Naive thymus-derived CD8-positive, alpha-beta T cell (primary cell): Measurements from ENCODE around the gene DMXL2. TPM values are rescaled to one million over a fixed set of nuclear protein-coding genes. Genes with fewer than 3 reads are reported as not detected.

Experiments used
- ATAC-seq, 2 donors: fragments of 150-1000 bp; cut with Tn5 transposase in 1 of 2; sonication (Bioruptor Pico), chemical (Tn5 transposase) in 1 of 2; 1 replicate in 1 of 2; 2 replicates in 1 of 2; pipeline ENCODE4 v1.10.0; 2021; ENCODE audit warnings: mild to moderate bottlenecking in 2 of 2, moderate library complexity in 2 of 2
- POLR2A ChIA-PET: fragments of 350-600 bp; sonication (Branson Sonifier 250); formaldehyde crosslinking; loops from one replicate; lab custom pipeline; 2021; ENCODE audit warnings: antibody characterized with exemption; lab: Charles Lee
- DNase-seq, 10 donors: peaks; one replicate each; pipeline versions ENCODE4 v3.0.0 to v3.0.0-alpha.2; 2020 to 2022
- H3K27ac Mint-ChIP-seq, 10 donors: one replicate each; pipeline ENCODE4 v1.8.0; 2020 to 2022; ENCODE audit warnings: mild to moderate bottlenecking in 10 of 10, mixed read lengths in 10 of 10, moderate library complexity in 4 of 10, inconsistent platforms in 1 of 10
- H3K27me3 Mint-ChIP-seq, 5 donors: one replicate each; pipeline ENCODE4 v1.8.0; 2021 to 2022; ENCODE audit warnings: mixed read lengths in 5 of 5
- H3K36me3 Mint-ChIP-seq, 3 donors: one replicate each; pipeline ENCODE4 v1.8.0; 2020 to 2022; ENCODE audit warnings: mixed read lengths in 3 of 3, mild to moderate bottlenecking in 2 of 3, inconsistent platforms in 1 of 3
- H3K4me1 Mint-ChIP-seq, 4 donors: one replicate each; pipeline ENCODE4 v1.8.0; 2021 to 2022; ENCODE audit warnings: mixed read lengths in 4 of 4
- H3K4me3 Mint-ChIP-seq, 10 donors: one replicate each; pipeline ENCODE4 v1.8.0; 2020 to 2022; ENCODE audit warnings: mild to moderate bottlenecking in 10 of 10, mixed read lengths in 10 of 10, moderate library complexity in 6 of 10, inconsistent platforms in 1 of 10
- H3K9me3 Mint-ChIP-seq, 9 donors: one replicate each; pipeline ENCODE4 v1.8.0; 2020 to 2022; ENCODE audit warnings: mixed read lengths in 9 of 9, mild to moderate bottlenecking in 3 of 9, inconsistent platforms in 1 of 9, moderate library complexity in 1 of 9
- polyA plus RNA-seq, 3 donors: library from polyadenylated mRNA; unstranded; fragments of 300-500 nt; fragmentation: Illumina TruSeq; gene quantifications; one replicate each; pipeline ENCODE4 v1.2.3, GENCODE V29; 2021
- total RNA-seq, 8 experiments: library from RNA in 2 of 8; stranded (reverse) in 2 of 8; gene quantifications; one replicate each; pipeline ENCODE4 v1.2.3 and lab custom pipeline; 2021 to 2026

DMXL2 gene
- total and polyA plus RNA-seq, 5 experiments from 2014 or later = 0.68 to 10.2 (median 1.7) TPM

DNA sequence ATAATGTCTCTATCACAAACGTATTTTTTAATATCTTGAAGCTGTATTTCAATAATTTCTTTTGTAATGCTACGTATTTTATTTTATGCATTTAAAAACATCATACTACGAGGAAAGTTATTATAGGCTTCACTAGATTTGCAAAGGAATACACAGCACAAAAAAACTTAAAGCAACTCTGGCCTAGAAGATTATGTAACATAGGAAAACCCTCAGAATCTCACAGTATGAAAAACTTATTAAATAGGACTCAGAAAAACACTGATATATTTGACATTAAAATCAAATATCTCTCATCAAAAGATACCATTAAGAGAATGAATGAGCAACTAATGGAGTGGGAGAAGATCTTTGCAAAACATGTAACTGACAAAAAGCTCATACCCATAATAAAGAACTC is 63.7 kb downstream of the DMXL2 start:
- Mint-ChIP-seq H3K4me3 (no peak overlapping the region), H3K27me3 (no peaks in the 10 kb centered on the region), H3K9me3 (no peaks in the 10 kb centered on the region), H3K4me1 (no peaks in the 10 kb centered on the region), H3K27ac (no peak overlapping the region), H3K36me3 (peaks cover 4 to 19% (median 4%) of the 10 kb centered on the region in 3 donors)
- DNase-seq (no peak), ATAC-seq (no peak)
- POLR2A ChIA-PET = no interaction called here

DNA sequence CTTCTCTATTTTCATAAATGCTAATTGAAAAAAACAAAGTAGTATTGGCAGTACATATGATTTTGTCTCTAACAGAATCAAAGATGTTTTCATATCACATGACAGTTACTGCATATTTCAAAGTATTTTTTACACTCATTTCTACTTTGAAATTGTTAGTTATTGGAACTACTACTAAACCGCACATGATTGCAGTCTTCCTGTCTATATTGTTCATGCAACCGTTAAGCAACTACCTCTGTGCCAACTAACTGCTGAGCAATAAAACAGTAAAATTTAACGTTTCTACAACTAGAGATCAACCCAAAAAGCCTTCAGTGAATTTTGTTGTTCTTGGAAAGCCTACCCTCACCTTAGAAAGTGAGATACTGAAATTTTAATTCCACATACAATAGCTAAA is 64.2 kb downstream of the DMXL2 start:
- no peaks in the 10 kb centered on the region for H3K9me3 Mint-ChIP-seq
- no peak overlapping the region for H3K4me3 Mint-ChIP-seq
- no peaks in the 10 kb centered on the region for H3K4me1 Mint-ChIP-seq
- no peaks in the 10 kb centered on the region for H3K27me3 Mint-ChIP-seq
- H3K27ac Mint-ChIP-seq = no peak overlapping the region
- ATAC-seq (no peak), DNase-seq (no peak)
- H3K36me3 Mint-ChIP-seq = peaks cover 4 to 17% (median 4%) of the 10 kb centered on the region in 3 donors
- POLR2A ChIA-PET = no interaction called here

DNA sequence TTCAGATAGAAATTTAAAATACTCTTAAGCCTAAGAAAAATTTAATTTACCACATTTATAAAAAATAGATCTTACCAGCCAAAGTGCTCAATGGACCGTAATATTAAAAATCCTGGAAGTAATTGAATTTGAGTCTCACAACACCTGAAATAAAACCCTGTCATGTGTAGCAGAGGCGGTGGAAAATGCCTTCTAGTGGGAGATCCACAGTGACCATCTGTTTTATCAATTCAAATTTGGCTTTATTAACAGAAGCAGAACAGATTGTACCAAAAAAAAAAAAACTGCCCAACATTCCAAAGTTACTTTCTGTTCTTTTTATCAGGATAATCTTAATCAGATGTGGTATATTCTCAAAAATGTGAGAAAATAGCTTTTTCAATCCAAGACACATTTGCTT is 71.7 kb downstream of the DMXL2 start:
- H3K36me3 Mint-ChIP-seq = peaks cover 4 to 18% (median 4%) of the 10 kb centered on the region in 3 donors
- no peaks in the 10 kb centered on the region for H3K9me3 Mint-ChIP-seq
- no peak overlapping the region for H3K4me3 Mint-ChIP-seq
- peaks cover 0 to 4% (median 0%) of the 10 kb centered on the region in 5 donors for H3K27me3 Mint-ChIP-seq
- DNase-seq (no peak), ATAC-seq (no peak)
- no peak overlapping the region for H3K27ac Mint-ChIP-seq
- POLR2A ChIA-PET = no interaction called here
- no peaks in the 10 kb centered on the region for H3K4me1 Mint-ChIP-seq

DNA sequence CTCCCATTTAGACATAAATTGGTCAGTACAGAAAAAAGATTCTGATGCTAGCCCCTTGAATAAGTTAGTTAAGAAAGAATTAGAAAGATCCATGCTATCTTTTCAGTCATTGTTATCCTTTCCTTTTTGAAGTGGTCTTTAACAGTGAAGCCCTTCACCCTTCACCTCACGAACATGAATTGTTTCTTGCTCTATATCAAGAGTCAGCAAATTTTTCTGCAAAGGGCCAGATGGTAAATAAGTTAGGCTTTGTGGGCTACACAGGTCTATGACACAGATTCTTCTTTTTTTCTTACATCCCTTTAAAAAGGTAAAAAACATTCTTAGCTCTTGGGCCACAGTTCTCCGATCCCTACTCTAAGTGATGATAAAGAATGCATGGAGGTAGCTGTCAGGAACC is 74.9 kb downstream of the DMXL2 start:
- POLR2A ChIA-PET = no interaction called here
- no peaks in the 10 kb centered on the region for H3K9me3 Mint-ChIP-seq
- peaks cover 0 to 3% (median 0%) of the 10 kb centered on the region in 5 donors for H3K27me3 Mint-ChIP-seq
- DNase-seq = no peak
- no peak overlapping the region for H3K4me3 Mint-ChIP-seq
- peaks cover 0 to 12% (median 2%) of the 10 kb centered on the region in 3 donors for H3K36me3 Mint-ChIP-seq
- no peak overlapping the region for H3K27ac Mint-ChIP-seq
- no peaks in the 10 kb centered on the region for H3K4me1 Mint-ChIP-seq
- no peak for ATAC-seq

DNA sequence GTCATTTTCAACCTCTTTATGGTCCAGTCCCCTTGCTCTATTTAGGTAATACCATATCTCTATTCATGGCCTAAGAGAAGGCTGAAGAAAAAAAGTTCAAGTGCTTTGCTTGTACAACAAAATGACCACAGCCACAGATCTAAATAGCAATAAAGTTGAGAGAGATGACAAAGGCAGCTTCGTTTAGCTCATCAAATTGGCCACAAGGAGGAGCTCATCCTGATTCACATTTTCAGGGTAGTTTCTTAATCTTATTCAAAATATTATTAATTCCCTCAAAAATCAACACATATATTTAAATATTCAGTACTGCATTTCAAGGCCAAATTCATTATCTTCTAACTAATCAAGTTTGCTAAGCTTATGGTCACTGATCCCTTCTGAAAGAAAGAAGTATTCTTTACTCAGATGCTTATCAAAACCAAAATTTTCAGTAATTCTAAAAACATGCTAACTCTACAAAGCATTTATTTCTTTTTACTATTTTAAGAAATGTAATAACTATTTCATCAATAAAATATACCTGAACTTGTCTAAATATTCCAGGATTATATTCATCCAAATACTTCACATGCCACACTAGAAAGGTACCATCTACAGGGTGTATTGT is 85.5 kb downstream of the DMXL2 start:
- H3K27me3 Mint-ChIP-seq = no peaks in the 10 kb centered on the region
- DNase-seq (no peak), ATAC-seq (no peak)
- H3K4me1 Mint-ChIP-seq = no peaks in the 10 kb centered on the region
- no peak overlapping the region for H3K4me3 Mint-ChIP-seq
- no peak overlapping the region for H3K27ac Mint-ChIP-seq
- peaks cover 0 to 9% (median 2%) of the 10 kb centered on the region in 3 donors for H3K36me3 Mint-ChIP-seq
- H3K9me3 Mint-ChIP-seq = peaks cover 0 to 1% (median 0%) of the 10 kb centered on the region in 9 donors
- POLR2A ChIA-PET = no interaction called here

DNA sequence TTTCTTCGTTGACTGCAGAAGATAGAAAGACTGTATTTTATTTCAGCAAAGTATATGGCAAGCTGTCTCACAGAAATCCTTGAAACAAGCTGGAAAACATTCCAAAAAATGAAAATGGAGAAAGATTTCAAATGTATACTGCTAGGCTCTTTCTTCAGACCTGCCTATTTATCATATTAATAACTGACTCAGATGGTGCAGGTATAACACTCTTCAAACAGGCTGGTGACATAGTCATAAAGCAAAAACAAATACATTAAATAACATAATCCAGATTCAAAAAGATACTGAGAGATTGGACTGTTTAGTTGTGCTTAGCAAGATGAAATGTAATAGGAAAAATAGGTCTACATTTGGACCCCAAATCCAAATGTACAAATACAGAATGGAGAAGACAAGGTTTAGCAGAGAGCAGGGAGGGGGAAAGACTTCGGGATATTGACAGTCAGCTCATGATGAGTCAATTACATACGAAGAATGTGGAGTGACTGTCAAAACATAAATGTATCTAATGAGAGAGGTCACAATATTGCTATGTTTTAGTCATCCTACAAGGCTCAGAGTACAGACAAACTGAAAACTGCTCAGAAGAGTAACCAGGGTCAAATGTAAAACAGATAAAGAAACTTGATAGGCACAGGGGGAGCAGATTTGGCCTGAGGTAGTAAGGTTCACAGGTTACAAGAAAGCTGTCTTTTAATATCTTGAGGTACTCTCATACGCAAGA is 88.7 kb downstream of the DMXL2 start:
- Mint-ChIP-seq H3K4me3 (no peak overlapping the region), H3K4me1 (no peaks in the 10 kb centered on the region), H3K27me3 (no peaks in the 10 kb centered on the region), H3K36me3 (peaks cover 16 to 37% (median 21%) of the 10 kb centered on the region in 3 donors), H3K27ac (no peak overlapping the region), H3K9me3 (peaks cover 0 to 17% (median 5%) of the 10 kb centered on the region in 9 donors)
- no peak for ATAC-seq
- POLR2A ChIA-PET = no interaction called here
- no peak for DNase-seq

DNA sequence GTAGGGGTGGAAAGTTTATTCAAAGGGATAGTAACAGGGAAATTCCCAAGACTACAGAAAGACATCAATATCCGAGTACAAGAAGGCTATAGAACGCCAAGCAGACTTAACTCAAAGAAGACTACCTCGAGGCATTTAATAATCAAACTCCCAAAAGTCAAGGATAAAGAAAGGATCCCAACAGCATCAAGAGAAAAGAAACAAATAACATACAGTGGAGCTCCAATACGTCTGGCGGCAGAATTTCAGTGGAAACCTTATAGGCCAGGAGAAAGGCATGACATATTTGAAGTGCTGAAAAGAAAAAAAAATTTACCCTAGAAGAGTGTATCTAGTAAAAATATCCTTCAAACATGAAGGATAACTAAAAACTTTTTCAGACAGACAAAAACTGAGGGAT is 95.6 kb downstream of the DMXL2 start:
- POLR2A ChIA-PET = no interaction called here
- no peak for ATAC-seq
- Mint-ChIP-seq H3K9me3 (peaks cover 7 to 50% (median 37%) of the 10 kb centered on the region in 9 donors), H3K27me3 (peaks cover 0 to 1% (median 0%) of the 10 kb centered on the region in 5 donors), H3K27ac (no peak overlapping the region), H3K4me3 (no peak overlapping the region), H3K4me1 (peaks cover 0 to 2% (median 0%) of the 10 kb centered on the region in 4 donors), H3K36me3 (peaks cover 45 to 76% (median 53%) of the 10 kb centered on the region in 3 donors)
- DNase-seq = no peak

DNA sequence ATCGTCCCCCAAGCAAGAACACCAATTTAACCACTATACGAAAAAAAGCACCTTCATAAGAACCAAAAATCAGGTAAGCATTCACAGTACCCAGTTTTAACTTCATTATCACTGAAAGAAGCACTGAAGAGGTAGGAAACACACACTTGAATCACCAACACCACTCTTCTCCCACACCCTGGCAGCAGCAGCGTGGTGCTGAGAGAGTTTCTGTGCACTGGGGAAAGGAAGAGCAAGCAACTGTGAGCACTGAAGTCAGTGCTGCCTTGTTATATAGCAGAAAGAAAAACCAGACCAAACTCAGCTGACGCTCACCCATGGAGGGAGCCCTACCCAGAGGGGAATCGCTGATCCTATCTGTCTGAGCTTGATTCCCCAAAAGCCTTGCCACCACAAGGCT is 98.2 kb downstream of the DMXL2 start:
- Mint-ChIP-seq H3K36me3 (peaks cover 34 to 56% (median 38%) of the 10 kb centered on the region in 3 donors), H3K27me3 (peaks cover 0 to 1% (median 0%) of the 10 kb centered on the region in 5 donors), H3K27ac (no peak overlapping the region), H3K4me3 (no peak overlapping the region), H3K4me1 (peaks cover 0 to 2% (median 0%) of the 10 kb centered on the region in 4 donors), H3K9me3 (peaks cover 5 to 39% (median 31%) of the 10 kb centered on the region in 9 donors)
- POLR2A ChIA-PET = no interaction called here
- DNase-seq (no peak), ATAC-seq (no peak)

DNA sequence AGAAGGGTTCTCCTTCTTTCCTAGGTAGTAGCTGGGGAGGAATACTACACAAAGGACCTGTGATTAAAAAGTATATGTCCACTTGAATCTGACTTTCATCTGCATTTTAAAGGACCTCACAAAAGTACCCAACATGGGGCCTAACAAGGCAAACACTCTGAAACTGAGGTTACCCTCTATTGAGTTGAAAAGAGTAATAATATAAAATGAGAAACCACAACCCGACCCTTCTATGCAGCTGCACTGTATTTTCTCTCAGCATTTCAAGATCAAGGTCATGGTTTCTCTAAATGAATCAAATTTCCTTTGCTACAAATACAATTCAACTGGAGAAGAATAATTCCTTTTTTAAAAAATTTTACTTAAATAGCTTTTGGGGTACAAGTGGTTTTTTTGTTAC is 106.3 kb downstream of the DMXL2 start:
- Mint-ChIP-seq H3K36me3 (peaks cover 0 to 23% (median 9%) of the 10 kb centered on the region in 3 donors), H3K9me3 (peaks cover 0 to 2% (median 0%) of the 10 kb centered on the region in 9 donors), H3K4me1 (no peaks in the 10 kb centered on the region), H3K4me3 (no peak overlapping the region), H3K27me3 (no peaks in the 10 kb centered on the region), H3K27ac (no peak overlapping the region)
- no peak for DNase-seq
- ATAC-seq = no peak
- POLR2A ChIA-PET = no interaction called here

DNA sequence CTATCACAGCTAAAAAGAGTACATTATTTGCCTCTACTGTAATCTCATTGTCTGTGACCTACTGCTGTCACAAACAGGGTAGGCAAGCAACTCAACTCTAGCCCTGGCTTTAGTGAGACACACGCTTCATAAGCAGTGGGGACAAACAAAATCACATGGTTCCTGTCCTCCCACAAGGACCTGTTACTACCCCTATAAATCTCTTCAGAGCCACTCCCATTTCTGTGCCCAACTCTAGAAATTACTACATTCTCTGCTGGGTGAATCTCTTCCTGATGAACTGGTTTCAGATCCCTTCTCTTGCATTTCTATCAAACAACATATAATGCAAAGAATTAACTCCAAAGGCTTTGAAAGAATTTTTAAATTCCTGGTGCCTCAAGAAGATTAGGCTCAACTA is 117.3 kb downstream of the DMXL2 start:
- H3K27me3 Mint-ChIP-seq = no peaks in the 10 kb centered on the region
- no peaks in the 10 kb centered on the region for H3K4me1 Mint-ChIP-seq
- ATAC-seq (no peak), DNase-seq (no peak)
- H3K36me3 Mint-ChIP-seq = peaks cover 3 to 20% (median 12%) of the 10 kb centered on the region in 3 donors
- peaks cover 0 to 3% (median 0%) of the 10 kb centered on the region in 9 donors for H3K9me3 Mint-ChIP-seq
- no peak overlapping the region for H3K27ac Mint-ChIP-seq
- no peak overlapping the region for H3K4me3 Mint-ChIP-seq
- POLR2A ChIA-PET = no interaction called here

DNA sequence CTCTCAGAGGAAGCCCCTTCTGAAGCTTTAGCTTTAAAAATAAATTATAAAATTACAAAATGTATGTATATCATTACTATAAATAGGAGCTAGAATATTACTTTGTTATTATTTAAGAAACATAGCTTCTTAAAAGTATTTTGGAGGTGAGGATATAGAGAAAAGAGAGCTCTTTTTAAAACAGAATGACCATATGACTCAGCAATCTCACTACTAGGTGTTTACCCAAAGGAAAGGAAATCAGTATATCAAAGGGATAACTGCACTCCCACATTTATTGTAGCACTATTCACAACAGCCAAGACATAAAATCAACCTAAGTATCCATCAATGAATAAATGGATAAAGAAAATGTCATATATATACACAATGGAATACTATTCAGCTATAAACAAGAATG is 119.6 kb downstream of the DMXL2 start:
- H3K36me3 Mint-ChIP-seq = peaks cover 0 to 20% (median 3%) of the 10 kb centered on the region in 3 donors
- no peaks in the 10 kb centered on the region for H3K27me3 Mint-ChIP-seq
- POLR2A ChIA-PET = no interaction called here
- H3K9me3 Mint-ChIP-seq = no peaks in the 10 kb centered on the region
- H3K4me3 Mint-ChIP-seq = no peak overlapping the region
- H3K4me1 Mint-ChIP-seq = no peaks in the 10 kb centered on the region
- no peak overlapping the region for H3K27ac Mint-ChIP-seq
- ATAC-seq = no peak
- DNase-seq = no peak

DNA sequence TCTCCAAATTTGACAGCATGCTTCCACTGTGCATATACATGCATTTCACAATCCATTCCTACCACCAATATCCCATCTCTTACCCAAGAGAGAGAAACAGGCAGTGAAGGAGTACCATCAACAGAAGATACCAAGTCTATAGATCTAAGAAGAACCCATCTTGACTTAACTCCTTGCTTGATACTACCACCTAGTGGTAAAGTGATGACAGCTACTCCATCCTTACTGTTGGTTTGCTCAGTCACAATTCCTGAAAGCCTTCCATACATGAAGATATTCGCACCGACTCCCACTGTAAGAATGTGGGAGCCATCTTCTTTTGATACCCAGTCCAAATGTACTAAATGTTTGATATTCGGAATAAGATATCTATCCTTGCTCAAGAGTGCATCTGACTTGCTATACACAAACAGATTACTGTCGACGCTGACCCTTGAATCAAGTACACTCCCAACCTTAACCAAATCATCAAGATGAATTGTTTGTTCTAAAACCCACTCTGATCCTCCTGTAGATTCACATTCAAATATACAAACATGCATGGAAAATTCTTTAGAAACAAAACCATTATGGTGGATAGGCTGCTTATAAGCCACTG is 123.1 kb downstream of the DMXL2 start:
- ATAC-seq (no peak), DNase-seq (no peak)
- H3K9me3 Mint-ChIP-seq = no peaks in the 10 kb centered on the region
- POLR2A ChIA-PET = no interaction called here
- H3K27me3 Mint-ChIP-seq = no peaks in the 10 kb centered on the region
- peaks cover 0 to 2% (median 0%) of the 10 kb centered on the region in 4 donors for H3K4me1 Mint-ChIP-seq
- H3K4me3 Mint-ChIP-seq = no peak overlapping the region
- H3K27ac Mint-ChIP-seq = no peak overlapping the region
- peaks cover 0 to 20% (median 3%) of the 10 kb centered on the region in 3 donors for H3K36me3 Mint-ChIP-seq

DNA sequence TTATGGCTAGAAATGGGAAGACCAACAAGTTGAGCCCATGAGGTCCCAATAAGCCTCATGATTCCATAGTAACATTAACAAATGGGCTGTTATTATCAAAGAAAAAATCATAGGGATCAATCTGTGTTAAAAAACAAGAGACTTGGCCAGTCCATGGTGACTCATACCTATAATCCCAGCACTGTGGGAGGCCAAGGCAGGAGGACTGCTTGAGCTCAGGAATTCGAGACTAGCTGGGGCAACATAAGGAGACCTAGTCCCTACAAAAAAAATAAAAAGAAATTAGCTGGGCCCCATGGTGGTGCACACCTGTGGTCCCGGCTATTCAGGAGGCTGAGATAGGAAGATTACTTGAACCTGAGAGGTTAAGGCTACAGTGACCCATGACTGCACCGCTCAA is 124.8 kb downstream of the DMXL2 start:
- Mint-ChIP-seq H3K4me3 (no peak overlapping the region), H3K9me3 (no peaks in the 10 kb centered on the region), H3K27me3 (no peaks in the 10 kb centered on the region), H3K27ac (no peak overlapping the region), H3K4me1 (peaks cover 0 to 2% (median 0%) of the 10 kb centered on the region in 4 donors), H3K36me3 (peaks cover 0 to 20% (median 3%) of the 10 kb centered on the region in 3 donors)
- ATAC-seq (no peak), DNase-seq (no peak)
- POLR2A ChIA-PET = no interaction called here
